ENCODE data around the gene CTSE.

- TF ChIP-seq CTCF (IDR thresholded peaks at IDR 0.05) (no peak), POLR2A (IDR thresholded peaks at IDR 0.05) (no peak)
These were observed 11.3 kb upstream of the CTSE start for GRCh38 chr1:206035027-206035426.
